Left ventricle myocardium superior (tissue), 1 donor: ENCODE measurements around the gene ZNF618. TPM values are rescaled to one million over a fixed set of nuclear protein-coding genes. Genes with fewer than 3 reads are reported as not detected.

ENCODE experiments used
- ATAC-seq: fragments of 200-7000 bp; cut with Tn5 transposase; one replicate; pipeline ENCODE4 v1.9.1; 2020; ENCODE audit warnings: mild to moderate bottlenecking, moderate library complexity
- DNase-seq: peaks from one replicate; pipeline ENCODE4 v3.0.0-alpha.2; 2020
- intact Hi-C: fragments of 100-400 bp; cut with micrococcal nuclease; formaldehyde crosslinking; loops from one replicate; pipeline ENCODE4 v1.11.0; 2022
- total RNA-seq: library from RNA; stranded (reverse); fragmentation: NEBNext Ultra II Directional; extraction: Animal tissue kit (Norgen Biotek cat#: 25700); gene quantifications from one replicate; pipeline ENCODE4 v1.2.1, GENCODE V29; 2021
- donor health status: DM: no; HTN: yes; CAD: no; lungs with severe emphysema.

Gene ZNF618
- total RNA-seq, 1 donor from 2014 or later, result 1.5 TPM

DNA sequence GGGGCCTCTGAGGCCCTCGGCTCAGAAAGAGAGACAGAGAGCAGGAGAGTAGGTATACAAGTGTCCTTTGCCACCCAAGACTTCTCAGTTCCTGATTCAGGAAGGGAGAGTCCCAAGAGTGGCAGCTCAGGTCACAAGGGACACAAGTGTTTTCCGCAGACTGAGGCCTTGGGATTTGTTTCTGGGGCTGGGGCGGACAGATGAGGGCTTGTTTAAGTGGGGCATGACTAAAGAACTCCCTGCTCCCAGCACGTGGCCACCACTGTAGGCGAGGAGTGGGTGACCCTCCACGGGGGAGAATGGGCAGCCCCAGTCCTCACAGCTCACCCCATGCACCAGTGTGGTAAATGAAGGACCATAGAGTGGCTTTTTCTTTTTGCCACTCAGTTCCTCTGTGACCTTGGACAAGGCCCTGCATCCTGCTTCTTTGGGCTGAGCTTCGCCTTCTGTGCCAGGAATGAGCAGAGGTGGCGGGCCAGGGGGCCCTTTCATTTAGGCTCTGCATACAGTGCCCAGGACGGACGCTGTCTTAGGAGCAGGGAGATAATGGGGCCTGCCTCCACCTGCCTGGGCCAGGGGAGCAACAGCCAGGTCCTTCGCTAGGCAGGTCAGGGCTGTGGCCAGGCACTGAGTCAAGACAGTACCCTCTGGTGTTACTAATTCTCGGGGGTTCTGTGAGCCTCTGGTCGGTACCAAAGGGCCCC, 151.2 kb downstream of the ZNF618 start:
- no peak for DNase-seq
- no peak for ATAC-seq
- intact Hi-C loops, result no loop called here

DNA sequence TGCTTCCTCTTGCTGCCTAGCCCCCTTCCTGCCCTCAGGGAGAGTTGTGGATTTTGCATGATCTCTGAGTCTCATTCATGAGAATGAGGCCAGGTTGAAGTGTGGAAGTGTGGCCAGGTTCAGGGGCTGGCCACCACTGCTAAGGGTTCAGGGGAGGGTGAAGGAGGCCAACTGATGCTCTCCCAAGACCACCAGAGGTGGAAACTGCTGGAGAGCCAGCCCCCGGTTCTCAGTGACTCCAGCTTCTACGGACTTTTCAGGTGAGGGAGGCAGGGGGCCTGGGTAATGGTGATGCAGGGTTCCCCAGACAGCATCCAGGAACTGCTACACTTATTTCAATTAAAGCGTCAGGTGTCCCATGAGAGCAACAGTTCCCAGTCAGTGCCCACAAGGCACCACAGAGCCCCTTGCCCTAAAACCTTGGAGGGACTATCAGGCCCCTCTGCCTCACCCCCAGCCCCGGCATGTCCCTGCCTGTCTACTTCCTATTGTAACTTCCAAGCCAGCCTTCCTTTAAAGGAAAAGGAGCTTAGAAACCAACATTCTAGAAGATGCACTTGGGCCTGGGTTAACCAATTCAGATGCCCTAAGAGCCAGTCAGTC, 151.9 kb downstream of the ZNF618 start:
- intact Hi-C loops, result no loop called here
- no peak for ATAC-seq
- no peak for DNase-seq

DNA sequence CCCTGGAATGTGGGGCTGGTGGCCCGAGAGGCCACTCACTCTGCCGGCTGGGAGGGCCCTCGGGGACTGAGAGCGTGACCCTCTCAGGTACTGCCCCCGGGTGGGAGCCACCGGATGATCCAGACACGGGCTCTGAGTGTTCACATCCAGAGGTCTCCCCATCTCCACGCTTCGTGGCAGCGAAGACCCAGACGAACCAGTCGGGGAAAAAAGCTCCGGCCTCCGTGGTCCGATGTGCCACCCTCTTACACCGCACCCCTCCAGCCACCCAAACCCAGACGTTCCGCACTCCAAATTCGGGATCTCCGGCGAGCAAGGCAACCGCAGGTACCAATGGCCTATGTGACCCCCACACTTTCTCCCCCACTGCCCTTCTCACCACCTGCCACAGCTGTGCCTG, 152.5 kb downstream of the ZNF618 start:
- ATAC-seq (no peak), DNase-seq (no peak)
- intact Hi-C loops, result no loop called here

DNA sequence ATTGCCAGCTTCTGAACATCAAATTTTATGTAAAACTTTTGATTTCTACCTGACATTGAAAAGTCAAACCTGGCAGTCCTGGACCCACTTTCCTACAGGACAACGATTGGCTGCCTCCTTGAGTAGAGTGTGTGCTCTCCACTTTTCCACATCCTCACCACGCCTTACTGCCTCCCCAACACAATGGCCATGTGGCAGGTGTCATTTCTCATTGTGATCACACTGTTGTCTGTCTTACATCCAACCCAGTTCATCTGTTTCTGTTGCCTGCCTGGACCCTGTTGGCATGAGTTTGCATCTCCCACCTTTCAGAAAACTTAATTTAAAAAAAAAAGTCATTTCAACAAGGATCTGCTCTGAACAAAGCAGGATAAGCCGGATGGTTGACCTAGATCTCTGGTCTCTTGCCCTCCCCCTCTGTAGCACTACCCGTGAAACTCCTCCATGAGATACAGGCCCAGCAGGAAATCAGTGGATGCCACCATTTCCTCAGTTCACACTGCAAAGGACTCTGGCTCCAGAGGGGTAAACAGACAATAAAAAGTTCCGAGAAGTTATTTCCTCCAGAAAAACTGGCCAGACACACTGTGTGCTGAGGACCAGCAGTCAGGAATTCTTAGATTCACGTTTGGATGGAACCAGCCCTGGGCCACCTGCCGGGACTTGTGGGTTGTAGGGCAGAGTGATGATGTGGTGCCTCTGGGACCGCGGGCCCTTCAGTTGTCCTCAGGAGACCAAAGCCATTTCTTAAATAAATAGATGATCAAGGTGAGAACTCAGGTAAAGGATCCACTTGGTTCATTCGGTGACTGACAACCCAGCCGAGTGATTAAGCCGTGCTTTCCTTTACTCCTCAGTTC, 153.4 kb downstream of the ZNF618 start:
- ATAC-seq, result no peak
- DNase-seq, result no peak
- intact Hi-C loops, result no loop called here

DNA sequence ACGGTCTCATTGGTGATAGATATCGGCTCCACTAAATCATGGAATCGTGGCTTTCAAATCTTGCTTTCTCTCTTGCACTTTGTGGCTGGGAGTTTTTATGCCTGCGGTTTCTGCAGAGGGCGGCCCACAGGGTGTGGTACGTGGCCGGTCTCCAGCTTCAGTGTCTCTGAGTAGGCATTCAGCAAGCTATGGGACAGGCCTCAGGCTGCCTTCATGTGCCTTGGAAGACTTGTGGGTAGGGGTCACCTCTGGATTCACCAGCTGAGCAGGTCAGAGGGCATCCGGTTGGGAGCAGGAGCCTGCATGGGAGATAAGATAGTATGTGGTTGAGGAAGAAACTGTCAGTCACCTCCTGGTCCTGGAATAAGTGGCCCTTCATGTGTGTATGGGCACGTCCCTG, 154.3 kb downstream of the ZNF618 start:
- intact Hi-C loops, result no loop called here
- DNase-seq (no peak), ATAC-seq (no peak)

DNA sequence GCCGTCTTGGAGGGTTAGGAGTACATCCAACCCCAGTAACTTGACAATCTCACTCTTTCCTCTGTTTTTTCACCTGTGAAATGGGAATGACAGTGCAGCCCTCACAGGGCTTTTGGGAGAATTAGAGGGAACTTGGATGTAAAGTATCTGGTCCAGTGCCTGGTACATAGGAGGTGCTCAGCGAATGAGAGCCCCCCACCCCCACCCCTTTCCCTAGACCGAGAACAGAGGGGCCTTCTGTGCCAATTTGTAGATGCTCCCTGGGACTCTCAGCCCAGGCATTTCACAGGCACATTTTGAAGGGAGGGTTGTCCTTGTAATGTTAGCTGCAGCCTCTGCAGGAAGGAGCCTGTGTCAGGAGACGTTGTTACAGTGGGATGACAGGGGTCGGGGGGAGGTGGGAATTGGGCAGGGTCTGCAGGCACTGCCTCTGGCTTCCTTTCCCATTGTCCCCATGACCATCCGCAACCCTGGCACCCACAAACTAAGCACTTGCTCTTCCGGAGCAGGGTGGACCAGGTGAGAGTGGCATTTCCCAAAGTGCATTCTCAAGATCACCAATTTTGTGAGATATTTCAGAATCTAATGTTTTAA, 155.0 kb downstream of the ZNF618 start:
- DNase-seq (no peak), ATAC-seq (no peak)
- intact Hi-C loops, result no loop called here

DNA sequence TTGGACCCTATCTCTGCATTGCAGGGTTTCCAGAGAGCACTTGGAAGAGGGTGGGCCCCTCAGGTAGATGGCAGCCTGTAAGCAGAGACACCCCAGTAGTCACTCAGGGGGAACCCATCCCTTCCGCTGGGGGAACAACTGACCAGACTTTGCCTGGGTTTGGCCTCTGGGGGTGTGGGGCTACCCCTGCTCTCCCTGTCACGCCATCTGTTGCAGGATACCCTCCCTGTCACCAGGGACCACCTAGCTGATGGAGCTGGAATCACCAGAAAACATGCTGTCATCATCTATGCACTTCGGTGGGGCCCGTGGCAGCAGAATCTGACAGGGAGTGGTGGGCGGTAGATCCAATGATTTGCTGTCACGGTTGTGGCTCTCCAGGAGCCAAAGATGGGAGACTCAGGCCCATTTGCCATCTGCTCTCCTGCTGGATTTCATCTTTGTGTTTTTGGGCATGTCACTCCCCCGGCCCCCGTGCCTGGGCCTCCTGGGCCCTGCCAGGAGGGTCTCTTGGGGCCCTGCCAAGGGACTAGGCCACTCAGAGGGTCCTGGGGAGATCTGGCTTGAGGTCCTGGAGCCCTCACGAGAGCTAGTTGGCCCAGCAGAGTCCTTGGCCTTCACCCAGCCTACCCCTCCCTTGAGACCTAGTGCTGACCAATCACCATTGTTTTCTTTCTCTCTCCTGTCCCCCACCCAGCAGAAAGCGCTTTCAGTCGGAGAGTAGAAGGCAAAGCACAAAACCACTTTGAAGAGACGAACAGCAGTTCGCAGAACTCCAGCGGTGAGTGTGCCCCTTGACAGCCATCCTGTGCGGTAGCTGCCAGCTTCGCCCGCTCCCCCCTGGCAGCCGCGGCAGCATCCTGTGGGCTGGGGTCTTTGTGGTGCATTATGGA, 156.1 kb downstream of the ZNF618 start:
- DNase-seq, result no peak
- no peak for ATAC-seq
- intact Hi-C loops, result loop anchor here (2.0 kb wide), 1 partner anchor 225 kb away; no protein-coding TSS in a partner anchor

DNA sequence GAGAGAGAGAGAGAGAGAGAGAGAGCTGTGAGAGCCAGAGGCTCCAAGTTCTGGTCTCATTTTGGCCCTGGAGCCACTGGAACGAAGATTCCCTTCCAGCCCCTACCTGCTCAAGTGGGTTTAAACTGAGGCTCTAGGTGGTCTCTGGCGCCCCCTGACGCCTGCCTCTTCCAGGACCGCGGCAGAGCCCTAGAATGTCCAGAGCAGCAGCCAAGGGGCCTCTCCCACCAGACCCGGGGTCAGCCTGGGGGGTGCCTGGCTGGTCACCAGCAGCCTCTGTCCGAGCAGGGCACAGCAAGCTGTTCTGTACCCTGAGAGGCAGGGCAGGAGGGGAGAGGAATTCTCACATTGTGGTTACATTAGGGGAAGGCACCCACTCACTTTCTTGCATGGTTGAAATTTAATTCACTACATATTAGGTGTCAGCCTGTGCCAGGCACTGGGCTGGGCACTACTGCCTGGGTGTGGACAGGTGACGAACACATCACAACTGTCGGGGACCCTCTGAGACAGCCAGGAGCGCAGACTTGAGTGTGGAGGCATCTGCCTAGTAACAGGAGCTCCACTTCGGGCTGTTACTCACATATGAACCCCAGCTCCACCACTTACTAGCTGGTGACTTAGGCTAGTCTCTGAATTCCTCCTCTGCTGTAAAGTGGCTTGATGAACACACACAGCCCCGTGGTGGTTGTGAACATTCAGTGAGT, 157.4 kb downstream of the ZNF618 start:
- DNase-seq, result peak; percentile 61
- intact Hi-C loops, result loop anchor here (2.0 kb wide), 1 partner anchor 227 kb away; no protein-coding TSS in a partner anchor
- ATAC-seq, result peak; percentile 81

DNA sequence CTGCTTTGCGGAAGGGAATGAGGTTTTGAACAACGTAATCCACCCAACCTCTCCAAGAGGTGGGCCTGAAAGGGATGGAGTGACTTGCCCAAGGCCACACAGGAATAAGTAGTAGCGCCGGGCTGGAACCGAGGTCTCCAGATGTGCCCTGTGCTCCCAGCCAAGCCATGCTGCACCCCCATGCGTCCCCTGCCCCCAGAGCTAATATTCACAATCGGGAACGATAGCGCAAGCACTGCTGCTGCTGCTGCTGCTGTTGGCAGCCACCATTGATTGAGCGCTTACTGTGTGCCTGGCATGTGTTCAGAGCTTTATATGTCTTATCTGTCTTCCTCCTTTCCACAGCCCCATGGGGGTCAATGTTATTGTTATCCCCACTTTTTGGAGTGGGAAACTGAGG, 158.1 kb downstream of the ZNF618 start:
- DNase-seq (no peak), ATAC-seq (no peak)
- intact Hi-C loops, result no loop called here

DNA sequence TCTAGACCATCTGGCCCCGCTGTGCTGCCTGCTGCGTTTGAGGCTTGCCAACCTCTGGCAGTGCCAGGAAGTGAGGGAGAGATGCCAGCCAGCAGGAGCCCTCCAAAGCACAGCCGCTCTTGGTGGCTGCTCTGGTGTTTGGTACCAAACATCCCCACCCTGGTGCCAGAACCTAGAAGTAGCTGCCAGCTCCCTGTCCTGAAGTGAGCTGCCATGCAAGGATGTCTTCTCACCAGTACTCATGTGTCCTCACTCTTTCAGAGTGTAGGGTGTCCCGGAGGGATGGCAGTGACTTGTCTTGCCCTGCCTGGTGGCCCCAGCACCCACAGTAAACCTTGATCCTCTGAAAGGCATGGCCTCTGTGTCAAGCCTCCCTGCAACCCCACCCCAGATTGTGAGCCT, 158.6 kb downstream of the ZNF618 start:
- intact Hi-C loops, result no loop called here
- DNase-seq, result no peak
- no peak for ATAC-seq

DNA sequence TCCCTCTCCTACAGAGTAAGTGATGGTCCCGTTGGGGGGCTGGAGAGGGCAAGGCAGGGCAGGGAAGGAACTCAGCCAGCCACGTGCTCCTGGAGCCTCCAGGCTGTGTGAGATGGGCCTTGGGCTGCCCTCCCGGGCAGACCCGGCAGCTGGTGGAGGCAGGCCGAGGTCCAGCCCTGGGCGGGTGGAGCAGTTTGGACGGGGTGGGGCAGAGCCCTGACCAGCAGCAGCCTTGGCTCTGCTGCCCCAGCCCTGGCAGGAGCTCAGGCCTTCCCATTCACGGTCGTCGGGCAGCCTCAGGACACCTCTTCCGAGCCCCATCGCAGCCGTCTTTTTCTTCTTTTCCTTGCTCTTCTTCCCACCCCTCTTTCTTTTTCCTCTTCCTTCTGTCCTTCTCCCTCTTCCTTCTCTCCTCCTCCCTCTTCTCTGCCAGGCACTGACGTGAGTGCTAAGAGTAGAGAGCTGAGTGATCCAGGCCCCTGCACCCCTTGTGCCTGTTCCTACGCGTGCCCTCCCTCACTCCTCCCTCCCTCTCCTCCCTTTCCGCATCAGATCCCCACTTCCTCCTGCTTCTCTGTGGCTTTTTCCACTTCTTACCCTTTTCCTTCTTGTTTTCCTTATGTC, 159.2 kb downstream of the ZNF618 start:
- no peak for DNase-seq
- intact Hi-C loops, result no loop called here
- no peak for ATAC-seq

DNA sequence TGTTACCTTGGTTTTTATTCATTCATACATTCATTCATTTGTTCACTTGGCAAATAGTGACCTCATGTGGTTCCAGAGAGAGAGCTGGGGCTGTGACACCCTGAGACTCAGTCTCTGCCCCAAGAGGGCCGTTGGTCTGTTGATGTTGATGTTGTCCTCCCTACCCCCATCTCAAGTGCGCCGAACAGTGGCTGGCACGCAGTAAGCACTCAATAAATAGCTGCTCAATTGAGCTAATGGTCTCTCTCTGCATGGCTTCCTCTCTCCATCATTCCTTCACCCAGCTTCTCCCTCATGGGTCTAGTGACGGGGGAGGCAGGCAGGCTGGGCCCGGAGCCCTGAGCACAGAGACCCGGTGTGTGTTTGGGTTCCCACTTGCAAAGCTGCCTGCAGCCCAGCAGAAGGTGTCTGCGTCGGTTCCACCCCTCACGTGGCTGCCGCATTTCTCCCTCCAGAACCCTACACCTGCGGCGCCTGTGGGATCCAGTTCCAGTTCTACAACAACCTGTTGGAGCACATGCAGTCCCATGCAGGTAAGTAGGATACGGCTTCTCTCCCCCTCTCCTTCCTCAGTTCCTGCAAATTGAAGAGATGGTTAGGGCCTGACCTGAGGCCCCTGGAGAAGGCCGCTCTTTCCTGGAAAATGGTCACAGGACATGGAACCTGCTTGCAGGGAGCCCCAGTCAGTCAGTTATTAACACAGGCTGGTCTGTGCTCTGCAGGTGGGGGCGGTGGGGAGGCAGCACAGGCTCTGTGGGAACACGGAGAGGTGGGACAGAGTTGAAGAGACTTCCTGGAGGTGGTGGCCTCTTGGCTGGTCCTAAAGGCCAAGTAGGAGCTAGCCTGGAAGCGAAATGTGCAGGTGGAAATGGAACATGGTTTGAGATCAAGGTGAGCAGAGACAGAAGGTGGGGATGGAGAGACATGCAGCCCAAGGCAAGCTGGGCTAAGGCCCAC, 160.0 kb downstream of the ZNF618 start:
- DNase-seq, result no peak
- intact Hi-C loops, result no loop called here
- ATAC-seq, result no peak

DNA sequence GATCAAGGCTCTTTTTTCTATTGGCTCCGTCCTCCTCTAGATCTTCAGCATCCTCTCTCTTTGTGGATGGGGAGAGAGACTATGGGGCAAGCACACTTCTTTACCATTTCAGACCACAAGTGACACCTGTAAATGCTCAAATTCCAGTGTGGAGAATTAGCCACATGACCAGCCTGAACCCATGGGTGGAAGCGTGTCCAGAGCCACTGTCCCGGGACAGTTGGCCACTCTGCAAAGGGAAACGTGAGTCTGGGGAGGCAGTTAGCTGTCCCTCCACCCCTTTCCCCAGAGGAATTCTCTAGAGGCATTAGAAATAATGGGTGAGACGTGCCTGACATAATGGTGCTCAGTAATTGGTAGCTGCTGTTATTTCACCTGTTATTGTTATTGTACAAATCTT, 161.1 kb downstream of the ZNF618 start:
- DNase-seq (no peak), ATAC-seq (no peak)
- intact Hi-C loops, result no loop called here

DNA sequence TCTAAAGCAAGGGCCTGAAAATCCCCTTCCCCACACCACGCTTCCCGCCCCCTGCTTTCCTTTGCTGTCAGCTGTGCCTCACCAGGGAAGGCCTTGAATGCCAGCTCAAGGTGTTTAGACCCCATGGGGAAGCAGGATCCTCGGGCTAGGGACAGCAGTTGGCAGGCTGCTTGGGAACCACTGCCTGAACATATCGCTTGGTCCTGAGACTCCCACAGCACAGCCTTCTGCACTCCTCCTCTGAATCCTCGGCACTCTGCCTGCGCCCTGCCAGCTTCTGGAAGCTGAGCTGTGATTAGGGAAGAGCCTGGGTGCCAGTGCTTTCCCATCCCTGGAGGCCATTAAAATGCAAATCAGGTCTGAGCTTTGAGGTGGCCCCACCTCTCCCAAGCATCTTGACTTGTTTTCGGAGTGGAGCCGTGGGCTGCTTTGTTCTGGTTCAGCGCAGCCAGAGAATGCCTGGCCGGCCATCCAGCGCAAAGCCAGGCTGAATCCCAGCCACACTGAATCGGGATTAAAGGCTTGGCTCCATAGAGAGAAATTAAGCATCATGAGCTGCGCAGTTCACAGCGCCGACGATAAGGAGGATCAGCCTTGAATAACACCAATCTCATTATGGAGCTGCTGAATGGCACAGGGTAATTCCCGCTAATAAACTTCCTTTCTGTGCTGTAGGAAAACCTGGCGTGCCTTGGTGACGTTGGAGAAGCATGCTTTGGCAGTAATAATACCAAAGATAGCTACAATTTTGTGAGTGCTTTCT, 162.0 kb downstream of the ZNF618 start:
- DNase-seq, result no peak
- intact Hi-C loops, result no loop called here
- ATAC-seq, result no peak

DNA sequence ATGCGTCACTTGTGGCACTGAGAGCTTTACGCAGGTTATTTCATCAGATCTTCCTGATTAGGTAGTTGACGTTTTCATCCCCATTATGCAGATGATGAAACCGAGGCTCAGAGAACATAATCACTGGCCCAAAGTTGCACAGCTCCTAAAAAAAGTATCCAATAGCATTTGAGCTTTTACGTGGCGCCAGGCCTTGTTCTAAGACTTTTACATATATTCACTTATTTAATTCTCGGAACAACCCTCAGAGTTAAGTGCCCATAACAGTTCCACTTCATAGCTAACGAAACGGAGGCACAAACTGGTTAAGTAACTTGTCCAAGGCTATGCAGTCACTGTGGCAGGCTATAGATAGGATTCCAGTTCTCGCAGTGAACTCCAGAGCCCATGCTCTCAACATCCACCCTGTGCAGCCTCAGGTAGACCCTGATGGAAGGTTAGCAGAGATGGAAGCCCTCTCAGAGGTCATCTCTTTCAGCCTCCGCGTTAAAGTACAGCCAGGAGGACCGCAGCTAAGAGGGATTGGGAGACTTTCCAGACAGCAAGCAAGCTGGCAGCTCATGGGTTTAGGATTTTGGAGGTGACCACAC, 162.7 kb downstream of the ZNF618 start:
- ATAC-seq, result no peak
- intact Hi-C loops, result no loop called here
- no peak for DNase-seq

DNA sequence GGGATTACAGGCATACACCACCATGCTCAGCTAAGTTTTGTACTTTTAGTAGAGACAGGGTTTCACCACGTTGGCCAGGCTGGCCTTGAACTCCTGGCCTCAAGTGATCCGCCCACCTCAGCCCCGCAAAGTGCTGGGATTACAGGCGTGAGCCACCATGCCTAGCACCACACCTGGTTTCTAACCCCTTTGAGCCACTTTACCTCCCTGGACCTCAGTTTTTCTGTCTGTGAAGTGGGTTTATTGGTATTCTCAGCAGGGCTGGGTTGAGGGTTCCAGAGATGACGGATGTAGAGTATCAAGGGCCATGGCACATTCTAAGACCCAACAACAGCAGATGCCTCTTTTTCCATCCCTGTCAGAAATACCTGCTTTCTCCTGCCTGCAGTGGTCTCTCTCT, 163.4 kb downstream of the ZNF618 start:
- no peak for DNase-seq
- no peak for ATAC-seq
- intact Hi-C loops, result no loop called here
